Effector memory CD4-positive, alpha-beta T cell (primary cell): ENCODE data around the gene FOXJ3.

ENCODE experiments used
- DNase-seq, 3 donors: peaks; one replicate each; pipeline ENCODE4 v3.0.0-alpha.2; 2020
- H3K27ac ChIP-seq: 2 replicates; pipeline ENCODE4 v1.7.0; 2013; ENCODE audit warnings: mild to moderate bottlenecking, low read length, moderate library complexity; ENCODE audit not compliant: insufficient read depth, poor library complexity, severe bottlenecking
- H3K27me3 ChIP-seq: replicated peaks from 2 replicates; pipeline ENCODE4 v1.7.0; 2013; ENCODE audit warnings: mild to moderate bottlenecking, low read length; ENCODE audit not compliant: insufficient read depth, control insufficient read depth, poor library complexity, severe bottlenecking
- H3K36me3 ChIP-seq: 2 replicates; pipeline ENCODE4 v1.7.0; 2013; ENCODE audit warnings: mild to moderate bottlenecking, low read length, moderate library complexity; ENCODE audit not compliant: control insufficient read depth, insufficient read depth
- H3K4me1 ChIP-seq: 2 replicates; pipeline ENCODE4 v1.7.0; 2013; ENCODE audit warnings: low read length, mild to moderate bottlenecking; ENCODE audit not compliant: control insufficient read depth, insufficient read depth, poor library complexity, severe bottlenecking
- H3K4me3 ChIP-seq: 2 replicates; pipeline ENCODE4 v1.7.0; 2013; ENCODE audit warnings: low read length, low read depth, mild to moderate bottlenecking; ENCODE audit not compliant: insufficient read depth, poor library complexity, severe bottlenecking
- H3K9me3 ChIP-seq: 2 replicates; pipeline ENCODE4 v1.7.0; 2013; ENCODE audit warnings: mild to moderate bottlenecking, low read length, moderate library complexity; ENCODE audit not compliant: control insufficient read depth

Gene FOXJ3

GRCh38 chr1:42364542-42364941 is 29.5 kb upstream of the FOXJ3 start:
- no peak overlapping the region for H3K27ac ChIP-seq
- H3K9me3 ChIP-seq = no peaks in the 10 kb centered on the region
- H3K4me3 ChIP-seq = no peak overlapping the region
- H3K4me1 ChIP-seq = no peaks in the 10 kb centered on the region
- H3K36me3 ChIP-seq = no peaks in the 10 kb centered on the region
- DNase-seq = no peak
- H3K27me3 ChIP-seq = no peaks in the 10 kb centered on the region

- H3K27ac ChIP-seq = no peak overlapping the region
- H3K4me1 ChIP-seq = no peaks in the 10 kb centered on the region
- DNase-seq = no peak
- H3K27me3 ChIP-seq = no peaks in the 10 kb centered on the region
- H3K36me3 ChIP-seq = no peaks in the 10 kb centered on the region
- H3K9me3 ChIP-seq = no peaks in the 10 kb centered on the region
- H3K4me3 ChIP-seq = no peak overlapping the region
These were observed 29.1 kb upstream of the FOXJ3 start for GRCh38 chr1:42364089-42364488.

GRCh38 chr1:42359466-42359865 is 24.4 kb upstream of the FOXJ3 start:
- H3K4me1 ChIP-seq = no peaks in the 10 kb centered on the region
- H3K27me3 ChIP-seq = no peaks in the 10 kb centered on the region
- H3K27ac ChIP-seq = no peak overlapping the region
- no peaks in the 10 kb centered on the region for H3K9me3 ChIP-seq
- no peak overlapping the region for H3K4me3 ChIP-seq
- DNase-seq = no peak
- no peaks in the 10 kb centered on the region for H3K36me3 ChIP-seq

GRCh38 chr1:42358791-42359190 is 23.8 kb upstream of the FOXJ3 start:
- Histone ChIP-seq H3K9me3 (no peaks in the 10 kb centered on the region), H3K4me3 (no peak overlapping the region), H3K27ac (no peak overlapping the region), H3K36me3 (no peaks in the 10 kb centered on the region), H3K4me1 (no peaks in the 10 kb centered on the region), H3K27me3 (no peaks in the 10 kb centered on the region)
- no peak for DNase-seq

- H3K9me3 ChIP-seq = no peaks in the 10 kb centered on the region
- H3K4me1 ChIP-seq = no peaks in the 10 kb centered on the region
- DNase-seq = no peak
- peaks cover 3% of the 10 kb centered on the region for H3K27me3 ChIP-seq
- H3K4me3 ChIP-seq = no peak overlapping the region
- H3K27ac ChIP-seq = no peak overlapping the region
- no peaks in the 10 kb centered on the region for H3K36me3 ChIP-seq
These were observed 15.1 kb upstream of the FOXJ3 start for GRCh38 chr1:42350086-42350485.

GRCh38 chr1:42348498-42348897 is 13.5 kb upstream of the FOXJ3 start:
- H3K4me1 ChIP-seq = no peaks in the 10 kb centered on the region

GRCh38 chr1:42343049-42343448 is 8.0 kb upstream of the FOXJ3 start:
- Histone ChIP-seq H3K4me1 (no peaks in the 10 kb centered on the region), H3K36me3 (no peaks in the 10 kb centered on the region), H3K27me3 (no peaks in the 10 kb centered on the region), H3K27ac (no peak overlapping the region), H3K9me3 (no peaks in the 10 kb centered on the region), H3K4me3 (no peak overlapping the region)
- no peak for DNase-seq

More at GRCh38 chr1:42348498-42348897, 13.5 kb upstream of the FOXJ3 start:
- Histone ChIP-seq H3K36me3 (no peaks in the 10 kb centered on the region), H3K4me3 (no peak overlapping the region), H3K27ac (no peak overlapping the region), H3K27me3 (peaks cover 3% of the 10 kb centered on the region), H3K9me3 (no peaks in the 10 kb centered on the region)
- DNase-seq = no peak

- DNase-seq = no peak
These were observed 5.9 kb upstream of the FOXJ3 start for GRCh38 chr1:42340901-42341300.

GRCh38 chr1:42340093-42340492 is 5.1 kb upstream of the FOXJ3 start:
- no peaks in the 10 kb centered on the region for H3K36me3 ChIP-seq
- no peak overlapping the region for H3K27ac ChIP-seq
- H3K4me1 ChIP-seq = peaks cover 5% of the 10 kb centered on the region
- H3K9me3 ChIP-seq = no peaks in the 10 kb centered on the region
- no peak overlapping the region for H3K4me3 ChIP-seq
- no peak for DNase-seq
- H3K27me3 ChIP-seq = no peaks in the 10 kb centered on the region

More at GRCh38 chr1:42340901-42341300, 5.9 kb upstream of the FOXJ3 start:
- Histone ChIP-seq H3K4me1 (no peaks in the 10 kb centered on the region), H3K9me3 (no peaks in the 10 kb centered on the region), H3K36me3 (no peaks in the 10 kb centered on the region), H3K4me3 (no peak overlapping the region), H3K27ac (no peak overlapping the region), H3K27me3 (no peaks in the 10 kb centered on the region)

GRCh38 chr1:42336978-42337377 is 1.9 kb upstream of the FOXJ3 start:
- DNase-seq = no peak
- Histone ChIP-seq H3K4me3 (no peak overlapping the region), H3K27me3 (no peaks in the 10 kb centered on the region), H3K9me3 (no peaks in the 10 kb centered on the region), H3K36me3 (no peaks in the 10 kb centered on the region), H3K27ac (no peak overlapping the region), H3K4me1 (peaks cover 12% of the 10 kb centered on the region)
